HFF-Myc (cell line): Measurements from ENCODE around the gene PTPRT.
"Not testable (repeated sequence)": the region's sequence is repeated elsewhere in the genome, so short reads cannot be mapped to it uniquely, and the experiment has no call there.

Experiments
- DNase-seq: peaks from one replicate; pipeline ENCODE4 v3.0.0-alpha.2; 2011; ENCODE audit warnings: low read depth; ENCODE audit errors: extremely low read depth
- H3K4me3 ChIP-seq: replicated peaks from 2 replicates; pipeline ENCODE4 v1.5.1; 2011; ENCODE audit warnings: low read depth, mild to moderate bottlenecking, control low read depth, low read length
- TF ChIP-seq, protein P1 (sequence below): IDR thresholded peaks from 2 replicates; pipeline ENCODE4 v1.5.1; 2012; ENCODE audit warnings: mild to moderate bottlenecking, low read depth, low read length, control low read depth; ENCODE audit errors: missing control alignments

PTPRT gene

DNA sequence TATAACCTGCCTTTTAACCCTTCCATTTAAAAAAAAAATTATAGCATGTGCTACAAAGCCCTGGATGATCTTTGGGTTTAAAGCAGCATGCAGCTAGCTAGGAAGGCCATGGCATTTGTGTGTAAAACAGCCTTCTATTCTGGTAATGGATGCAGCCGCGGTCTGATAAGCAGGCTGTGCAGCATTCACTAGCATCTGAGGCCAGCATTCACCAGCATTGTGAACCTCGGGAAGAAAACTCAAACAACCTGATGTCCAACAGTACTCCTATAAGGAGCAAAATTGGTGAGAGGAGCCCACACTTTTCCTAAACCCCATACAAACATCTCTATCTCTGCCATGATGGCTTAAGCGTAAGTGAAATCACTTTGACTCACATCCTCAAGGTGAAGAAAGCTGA is 265.5 kb downstream of the PTPRT start:
- TF ChIP-seq, protein P1, sequence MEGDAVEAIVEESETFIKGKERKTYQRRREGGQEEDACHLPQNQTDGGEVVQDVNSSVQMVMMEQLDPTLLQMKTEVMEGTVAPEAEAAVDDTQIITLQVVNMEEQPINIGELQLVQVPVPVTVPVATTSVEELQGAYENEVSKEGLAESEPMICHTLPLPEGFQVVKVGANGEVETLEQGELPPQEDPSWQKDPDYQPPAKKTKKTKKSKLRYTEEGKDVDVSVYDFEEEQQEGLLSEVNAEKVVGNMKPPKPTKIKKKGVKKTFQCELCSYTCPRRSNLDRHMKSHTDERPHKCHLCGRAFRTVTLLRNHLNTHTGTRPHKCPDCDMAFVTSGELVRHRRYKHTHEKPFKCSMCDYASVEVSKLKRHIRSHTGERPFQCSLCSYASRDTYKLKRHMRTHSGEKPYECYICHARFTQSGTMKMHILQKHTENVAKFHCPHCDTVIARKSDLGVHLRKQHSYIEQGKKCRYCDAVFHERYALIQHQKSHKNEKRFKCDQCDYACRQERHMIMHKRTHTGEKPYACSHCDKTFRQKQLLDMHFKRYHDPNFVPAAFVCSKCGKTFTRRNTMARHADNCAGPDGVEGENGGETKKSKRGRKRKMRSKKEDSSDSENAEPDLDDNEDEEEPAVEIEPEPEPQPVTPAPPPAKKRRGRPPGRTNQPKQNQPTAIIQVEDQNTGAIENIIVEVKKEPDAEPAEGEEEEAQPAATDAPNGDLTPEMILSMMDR = no peak
- no peak overlapping the region for H3K4me3 ChIP-seq
- DNase-seq = no peak

DNA sequence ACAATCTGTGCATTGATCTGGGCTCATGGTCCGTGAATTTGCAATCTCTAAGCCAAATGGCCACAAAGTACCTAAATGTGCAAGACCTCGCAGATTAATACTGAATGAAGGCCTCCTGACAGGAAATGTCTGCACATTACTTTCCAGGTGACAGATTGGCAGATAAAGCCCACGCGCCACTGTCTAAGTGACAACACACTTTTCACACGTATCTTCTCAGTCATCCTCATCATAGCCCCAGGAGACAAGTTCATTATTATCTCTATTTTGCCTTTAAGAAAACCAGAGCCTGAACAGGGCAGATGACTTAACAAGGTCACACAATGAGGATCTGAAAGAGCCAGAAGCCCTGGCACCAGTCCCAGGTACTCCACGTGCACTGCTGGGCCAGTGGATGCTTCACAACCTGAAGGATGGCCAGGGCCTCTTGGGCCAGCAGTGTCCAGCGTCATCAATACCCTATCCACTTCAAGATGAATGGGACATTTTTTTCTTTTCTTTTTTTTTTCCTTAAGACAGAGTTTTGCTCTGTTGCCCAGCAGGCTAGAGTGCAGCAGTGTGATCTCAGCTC is 266.3 kb downstream of the PTPRT start:
- no peak overlapping the region for H3K4me3 ChIP-seq
- no peak for DNase-seq
- TF ChIP-seq, protein P1 = no peak

- DNase-seq = no peak
- TF ChIP-seq, protein P1 = no peak
- H3K4me3 ChIP-seq = no peak overlapping the region
Observed at GRCh38 chr20:42920776-42921175, 268.9 kb downstream of the PTPRT start.

DNA sequence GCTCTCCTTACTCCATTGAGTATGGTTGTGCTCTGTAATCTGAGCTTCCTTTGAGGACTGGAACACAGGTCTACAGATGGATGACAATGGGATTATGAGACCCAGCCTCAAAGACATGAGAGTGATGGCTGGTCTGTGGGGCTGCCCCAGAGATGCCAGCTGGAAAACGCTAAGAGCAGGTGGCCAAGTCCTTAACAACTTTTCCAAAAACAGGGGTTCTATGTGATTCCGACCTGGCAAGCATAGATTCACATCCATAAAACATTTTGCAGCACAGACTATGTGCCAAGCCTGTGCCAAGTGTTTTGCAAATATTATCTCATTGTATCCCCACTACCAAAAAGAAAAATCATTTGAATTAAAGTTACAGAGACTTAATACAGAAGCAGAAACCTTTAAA is 270.4 kb downstream of the PTPRT start:
- DNase-seq = no peak
- no peak overlapping the region for H3K4me3 ChIP-seq
- TF ChIP-seq, protein P1 = no peak

- no peak for DNase-seq
- no peak overlapping the region for H3K4me3 ChIP-seq
- TF ChIP-seq, protein P1 = no peak
Observed at GRCh38 chr20:42915081-42915480, 274.6 kb downstream of the PTPRT start.

GRCh38 chr20:42914302-42914701 is 275.4 kb downstream of the PTPRT start:
- TF ChIP-seq, protein P1 = no peak
- DNase-seq = no peak
- no peak overlapping the region for H3K4me3 ChIP-seq

GRCh38 chr20:42910808-42911207 is 278.9 kb downstream of the PTPRT start:
- not testable (repeated sequence) for DNase-seq, H3K4me3 ChIP-seq

GRCh38 chr20:42907730-42908129 is 282.0 kb downstream of the PTPRT start:
- TF ChIP-seq, protein P1 = no peak

More at GRCh38 chr20:42907730-42908129, 282.0 kb downstream of the PTPRT start:
- no peak overlapping the region for H3K4me3 ChIP-seq
- DNase-seq = no peak
